HepG2 (cell line): ENCODE results near the gene PCDHB9.
"Not testable (repeated sequence)": the region's sequence is repeated elsewhere in the genome, so short reads cannot be mapped to it uniquely, and the experiment has no call there.

Experiments
- CREB1 ChIP-seq, 2 experiments: fragments of 450-650 bp in 1 of 2; IDR thresholded peaks; 2 replicates each; pipeline ENCODE4 v1.6.1; 2016 to 2017; ENCODE audit warnings: control low read depth in 1 of 2, mild to moderate bottlenecking in 1 of 2, missing compliant biosample characterization in 1 of 2, missing genetic modification characterization in 1 of 2
- EZH2 ChIP-seq: conservative IDR thresholded peaks from 2 replicates; pipeline ENCODE4 v1.6.1; 2012; ENCODE audit warnings: mild to moderate bottlenecking, low read depth, low read length, moderate library complexity
- FIP1L1 ChIP-seq: fragments of 200-400 bp; formaldehyde crosslinking; IDR thresholded peaks from 2 replicates; pipeline ENCODE4 v1.6.1; 2018; ENCODE audit warnings: low read depth, mild to moderate bottlenecking, low read length, moderate library complexity, borderline replicate concordance; ENCODE audit not compliant: insufficient read depth
- HNF4G ChIP-seq, 2 experiments: sonication (generic) in 1 of 2; formaldehyde crosslinking in 1 of 2; IDR thresholded peaks; 2 replicates each; pipeline versions ENCODE4 v1.4.0 to v1.6.1; 2011 to 2020; ENCODE audit warnings: borderline replicate concordance in 2 of 2, low read depth in 2 of 2, mild to moderate bottlenecking in 2 of 2, low read length in 1 of 2, missing genetic modification reagents in 1 of 2, moderate library complexity in 1 of 2
- JUN ChIP-seq: sonication (generic); formaldehyde crosslinking; IDR thresholded peaks from 2 replicates; pipeline ENCODE4 v1.4.0; 2020; ENCODE audit warnings: mild to moderate bottlenecking, missing genetic modification reagents
- MXD4 ChIP-seq: IDR thresholded peaks from 2 replicates; pipeline ENCODE4 v1.6.1; 2016; ENCODE audit warnings: mild to moderate bottlenecking, missing biosample characterization, missing genetic modification reagents
- PHF21A ChIP-seq: sonication (generic); formaldehyde crosslinking; IDR thresholded peaks from 2 replicates; pipeline ENCODE4 v1.5.0; 2020; ENCODE audit warnings: mild to moderate bottlenecking, missing genetic modification reagents
- ZNF230 ChIP-seq: sonication (generic); formaldehyde crosslinking; IDR thresholded peaks from 2 replicates; pipeline ENCODE4 v1.4.0; 2020; ENCODE audit warnings: mild to moderate bottlenecking, missing genetic modification reagents
- ZNF33B ChIP-seq: sonication (generic); formaldehyde crosslinking; IDR thresholded peaks from 2 replicates; pipeline ENCODE4 v1.5.1; 2020; ENCODE audit warnings: mild to moderate bottlenecking, missing genetic modification reagents
- ZNF724P ChIP-seq: sonication (generic); formaldehyde crosslinking; IDR thresholded peaks from 2 replicates; pipeline ENCODE4 v1.8.0; 2022; ENCODE audit warnings: missing genetic modification reagents, borderline replicate concordance
- TF ChIP-seq, protein P1 (sequence below): sonication (generic); formaldehyde crosslinking; IDR thresholded peaks from 2 replicates; pipeline ENCODE4 v1.4.0; 2020; ENCODE audit warnings: mild to moderate bottlenecking, missing genetic modification reagents, borderline replicate concordance
- TF ChIP-seq, protein P2 (sequence below): fragments of 450-650 bp; IDR thresholded peaks from 2 replicates; pipeline ENCODE4 v1.6.1; 2016

DNA sequence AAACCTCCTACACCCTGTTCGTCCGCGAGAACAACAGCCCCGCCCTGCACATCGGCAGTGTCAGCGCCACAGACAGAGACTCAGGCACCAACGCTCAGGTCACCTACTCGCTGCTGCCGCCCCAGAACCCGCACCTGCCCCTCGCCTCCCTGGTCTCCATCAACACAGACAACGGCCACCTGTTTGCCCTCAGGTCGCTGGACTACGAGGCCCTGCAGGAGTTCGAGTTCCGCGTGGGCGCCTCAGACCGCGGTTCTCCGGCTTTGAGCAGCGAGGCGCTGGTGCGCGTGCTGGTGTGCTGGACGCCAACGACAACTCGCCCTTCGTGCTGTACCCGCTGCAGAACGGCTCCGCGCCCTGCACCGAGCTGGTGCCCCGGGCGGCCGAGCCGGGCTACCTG lies 29.6 kb upstream of the PCDHB9 start:
- TF ChIP-seq JUN (CRISPR knock-in tag); HNF4G (IDR thresholded peaks at IDR 0.05; ENCODE audit: borderline replicate concordance, low read depth, low read length); HNF4G (CRISPR knock-in tag; IDR thresholded peaks at IDR 0.05; ENCODE audit: borderline replicate concordance, low read depth); ZNF230 (CRISPR knock-in tag); CREB1 (IDR thresholded peaks at IDR 0.05); CREB1 (CRISPR knock-in tag; IDR thresholded peaks at IDR 0.05); EZH2; PHF21A (CRISPR knock-in tag); FIP1L1; MXD4; ZNF724P (CRISPR knock-in tag); ZNF33B (CRISPR knock-in tag): not testable (repeated sequence)
- TF ChIP-seq, protein P1, sequence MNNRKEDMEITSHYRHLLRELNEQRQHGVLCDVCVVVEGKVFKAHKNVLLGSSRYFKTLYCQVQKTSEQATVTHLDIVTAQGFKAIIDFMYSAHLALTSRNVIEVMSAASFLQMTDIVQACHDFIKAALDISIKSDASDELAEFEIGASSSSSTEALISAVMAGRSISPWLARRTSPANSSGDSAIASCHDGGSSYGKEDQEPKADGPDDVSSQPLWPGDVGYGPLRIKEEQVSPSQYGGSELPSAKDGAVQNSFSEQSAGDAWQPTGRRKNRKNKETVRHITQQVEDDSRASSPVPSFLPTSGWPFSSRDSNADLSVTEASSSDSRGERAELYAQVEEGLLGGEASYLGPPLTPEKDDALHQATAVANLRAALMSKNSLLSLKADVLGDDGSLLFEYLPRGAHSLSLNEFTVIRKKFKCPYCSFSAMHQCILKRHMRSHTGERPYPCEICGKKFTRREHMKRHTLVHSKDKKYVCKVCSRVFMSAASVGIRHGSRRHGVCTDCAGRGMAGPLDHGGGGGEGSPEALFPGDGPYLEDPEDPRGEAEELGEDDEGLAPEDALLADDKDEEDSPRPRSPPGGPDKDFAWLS (CRISPR knock-in tag) = not testable (repeated sequence)
- TF ChIP-seq, protein P2, sequence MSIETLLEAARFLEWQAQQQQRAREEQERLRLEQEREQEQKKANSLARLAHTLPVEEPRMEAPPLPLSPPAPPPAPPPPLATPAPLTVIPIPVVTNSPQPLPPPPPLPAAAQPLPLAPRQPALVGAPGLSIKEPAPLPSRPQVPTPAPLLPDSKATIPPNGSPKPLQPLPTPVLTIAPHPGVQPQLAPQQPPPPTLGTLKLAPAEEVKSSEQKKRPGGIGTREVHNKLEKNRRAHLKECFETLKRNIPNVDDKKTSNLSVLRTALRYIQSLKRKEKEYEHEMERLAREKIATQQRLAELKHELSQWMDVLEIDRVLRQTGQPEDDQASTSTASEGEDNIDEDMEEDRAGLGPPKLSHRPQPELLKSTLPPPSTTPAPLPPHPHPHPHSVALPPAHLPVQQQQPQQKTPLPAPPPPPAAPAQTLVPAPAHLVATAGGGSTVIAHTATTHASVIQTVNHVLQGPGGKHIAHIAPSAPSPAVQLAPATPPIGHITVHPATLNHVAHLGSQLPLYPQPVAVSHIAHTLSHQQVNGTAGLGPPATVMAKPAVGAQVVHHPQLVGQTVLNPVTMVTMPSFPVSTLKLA = not testable (repeated sequence)
